ENCODE results near the gene MMP10.

Gene MMP10

GRCh38 chr11:102780491-102780918, at the start of gene MMP10:
MMP10 (minus strand) TSS chr11:102780628; CDS start chr11:102780591, 37 bp downstream.
- DNase-seq (no peak), ATAC-seq (no peak)
- H3K4me3 Mint-ChIP-seq, result no peak within 1 kb of the TSS

GRCh38 chr11:102829316-102830000, 49.0 kb upstream of the MMP10 start:
- H3K27me3 Mint-ChIP-seq, result peaks cover 47% of the 10 kb centered on the region
- DNase-seq (no peak), ATAC-seq (no peak)
- H3K27ac Mint-ChIP-seq, result no peak overlapping the region
- no peaks in the 10 kb centered on the region for H3K9me3 Mint-ChIP-seq
- no peak overlapping the region for H3K4me3 Mint-ChIP-seq
- H3K4me1 Mint-ChIP-seq, result no peaks in the 10 kb centered on the region

More at GRCh38 chr11:102780491-102780918, at the start of gene MMP10:
- no peaks in the 10 kb centered on the region for H3K4me1 Mint-ChIP-seq
- no peaks in the 10 kb centered on the region for H3K9me3 Mint-ChIP-seq
- H3K27me3 Mint-ChIP-seq, result peaks cover 15% of the 10 kb centered on the region
- no peak within 1 kb of the TSS for H3K27ac Mint-ChIP-seq

GRCh38 chr11:102824556-102824955, 44.1 kb upstream of the MMP10 start:
- Mint-ChIP-seq H3K27ac (no peak overlapping the region), H3K4me1 (no peaks in the 10 kb centered on the region), H3K9me3 (no peaks in the 10 kb centered on the region), H3K27me3 (peaks cover 12% of the 10 kb centered on the region), H3K4me3 (no peak overlapping the region)
- ATAC-seq (no peak), DNase-seq (no peak)

GRCh38 chr11:102819491-102819890, 39.1 kb upstream of the MMP10 start:
- Mint-ChIP-seq H3K4me1 (no peaks in the 10 kb centered on the region), H3K27me3 (no peaks in the 10 kb centered on the region), H3K9me3 (peaks cover 15 to 30% of the 10 kb centered on the region in 2 donors), H3K4me3 (no peak overlapping the region), H3K27ac (no peak overlapping the region)
- no peak for DNase-seq
- no peak for ATAC-seq

DNA sequence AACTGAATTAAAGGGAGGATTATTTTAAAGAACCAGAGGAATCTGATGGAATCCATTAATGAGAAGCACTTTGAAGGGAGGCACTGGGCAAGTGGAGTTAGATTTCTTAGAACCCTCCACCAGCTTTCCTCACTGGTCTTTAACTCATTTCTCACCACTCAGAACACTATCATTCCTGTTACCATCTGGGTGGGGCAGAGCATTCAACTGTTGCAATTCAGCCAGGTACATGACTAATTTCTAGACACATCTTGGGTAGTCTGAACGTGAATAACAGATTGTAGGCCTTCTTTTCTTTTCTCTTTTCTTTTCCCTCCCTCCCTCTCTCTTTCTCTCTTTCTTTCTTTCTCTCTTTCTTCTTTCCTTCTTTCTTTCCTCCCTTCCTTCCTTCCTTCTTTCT, 33.1 kb upstream of the MMP10 start:
- peaks cover 15 to 27% of the 10 kb centered on the region in 2 donors for H3K9me3 Mint-ChIP-seq
- H3K27ac Mint-ChIP-seq, result no peak overlapping the region
- no peak overlapping the region for H3K4me3 Mint-ChIP-seq
- DNase-seq, result no peak
- no peak for ATAC-seq
- no peaks in the 10 kb centered on the region for H3K4me1 Mint-ChIP-seq
- no peaks in the 10 kb centered on the region for H3K27me3 Mint-ChIP-seq

DNA sequence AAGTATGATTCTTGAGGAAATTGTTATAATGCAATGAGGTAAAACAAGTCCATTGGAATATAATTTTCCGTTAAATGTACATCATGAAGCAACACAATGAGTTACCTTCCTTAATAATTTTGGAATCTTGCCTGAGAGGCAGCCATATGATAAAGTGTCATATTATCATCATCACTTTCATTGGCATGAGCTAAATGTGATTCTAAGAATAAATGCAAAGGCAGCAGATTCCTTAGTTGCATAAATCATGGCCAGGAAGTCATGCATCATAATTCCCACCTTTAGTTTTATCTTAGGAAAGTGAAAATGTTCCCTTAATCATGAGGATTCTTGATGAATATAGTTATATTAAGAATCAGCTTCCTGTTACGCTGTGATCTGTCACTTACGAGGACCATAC, 31.8 kb upstream of the MMP10 start:
- no peak for ATAC-seq
- H3K4me1 Mint-ChIP-seq, result no peaks in the 10 kb centered on the region
- no peak overlapping the region for H3K27ac Mint-ChIP-seq
- H3K4me3 Mint-ChIP-seq, result no peak overlapping the region
- H3K9me3 Mint-ChIP-seq, result peaks cover 8 to 24% of the 10 kb centered on the region in 2 donors
- peaks cover 9% of the 10 kb centered on the region for H3K27me3 Mint-ChIP-seq
- no peak for DNase-seq

GRCh38 chr11:102810950-102811660, 30.7 kb upstream of the MMP10 start:
- no peaks in the 10 kb centered on the region for H3K4me1 Mint-ChIP-seq
- no peak overlapping the region for H3K4me3 Mint-ChIP-seq
- no peak for DNase-seq
- peaks cover 0 to 16% of the 10 kb centered on the region in 2 donors for H3K9me3 Mint-ChIP-seq
- H3K27ac Mint-ChIP-seq, result no peak overlapping the region
- peaks cover 11% of the 10 kb centered on the region for H3K27me3 Mint-ChIP-seq
- no peak for ATAC-seq

DNA sequence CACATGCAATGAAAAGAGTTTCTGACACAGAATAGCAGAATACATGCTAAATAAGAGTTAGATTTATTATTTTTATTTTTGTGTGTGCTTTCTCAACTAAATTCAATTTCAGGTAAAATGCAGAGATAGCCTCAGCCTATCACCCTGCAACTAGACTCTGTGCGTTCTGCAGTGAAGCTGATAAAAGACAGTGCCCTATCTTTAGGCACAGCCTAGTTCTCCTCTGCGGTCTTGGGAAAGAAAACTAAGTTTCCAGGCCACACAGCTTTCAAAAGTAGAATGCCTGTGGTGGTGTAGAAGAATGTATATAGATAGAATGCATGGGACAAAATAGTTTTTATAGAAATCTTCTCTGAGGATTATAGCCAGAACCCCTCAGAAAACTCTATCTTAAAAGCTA, 29.5 kb upstream of the MMP10 start:
- ATAC-seq, result no peak
- Mint-ChIP-seq H3K4me3 (no peak overlapping the region), H3K4me1 (no peaks in the 10 kb centered on the region)

GRCh38 chr11:102807921-102808320, 27.5 kb upstream of the MMP10 start:
- Mint-ChIP-seq H3K4me3 (no peak overlapping the region), H3K4me1 (no peaks in the 10 kb centered on the region), H3K9me3 (peaks cover 0 to 8% of the 10 kb centered on the region in 2 donors), H3K27me3 (peaks cover 20% of the 10 kb centered on the region), H3K27ac (no peak overlapping the region)
- peak in 1 of 2 donors; percentile 18 for DNase-seq
- peak; percentile 79 for ATAC-seq

More for the DNA sequence above, 29.5 kb upstream of the MMP10 start:
- Mint-ChIP-seq H3K27ac (no peak overlapping the region), H3K27me3 (peaks cover 11% of the 10 kb centered on the region), H3K9me3 (peaks cover 0 to 8% of the 10 kb centered on the region in 2 donors)
- no peak for DNase-seq

DNA sequence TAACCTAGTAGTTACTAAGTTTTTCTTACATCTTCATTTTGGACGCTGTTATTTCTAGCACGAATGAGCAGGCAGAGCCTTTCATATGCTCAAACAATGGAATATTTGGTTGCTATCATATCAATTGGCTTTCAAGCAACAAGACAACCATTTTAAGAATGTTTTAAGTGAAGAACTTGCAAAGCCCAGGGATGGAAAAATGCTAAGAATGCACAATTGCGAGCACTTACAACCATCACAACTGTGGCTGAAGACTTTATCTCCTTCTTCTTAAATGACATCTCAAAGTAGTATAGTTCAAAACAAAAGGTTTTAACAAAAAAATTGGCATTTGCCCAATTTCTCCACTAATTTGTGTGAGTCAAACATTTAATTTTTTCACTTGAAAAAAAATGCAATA, 25.9 kb upstream of the MMP10 start:
- DNase-seq (no peak), ATAC-seq (no peak)
- H3K4me1 Mint-ChIP-seq, result no peaks in the 10 kb centered on the region
- H3K4me3 Mint-ChIP-seq, result no peak overlapping the region
- H3K9me3 Mint-ChIP-seq, result peaks cover 0 to 8% of the 10 kb centered on the region in 2 donors
- H3K27ac Mint-ChIP-seq, result no peak overlapping the region
- peaks cover 20% of the 10 kb centered on the region for H3K27me3 Mint-ChIP-seq

GRCh38 chr11:102802341-102802740, 21.9 kb upstream of the MMP10 start:
- ATAC-seq, result no peak
- no peak overlapping the region for H3K4me3 Mint-ChIP-seq
- H3K27me3 Mint-ChIP-seq, result peaks cover 12% of the 10 kb centered on the region
- no peak overlapping the region for H3K27ac Mint-ChIP-seq
- DNase-seq, result no peak
- no peaks in the 10 kb centered on the region for H3K4me1 Mint-ChIP-seq
- H3K9me3 Mint-ChIP-seq, result peaks cover 0 to 3% of the 10 kb centered on the region in 2 donors

DNA sequence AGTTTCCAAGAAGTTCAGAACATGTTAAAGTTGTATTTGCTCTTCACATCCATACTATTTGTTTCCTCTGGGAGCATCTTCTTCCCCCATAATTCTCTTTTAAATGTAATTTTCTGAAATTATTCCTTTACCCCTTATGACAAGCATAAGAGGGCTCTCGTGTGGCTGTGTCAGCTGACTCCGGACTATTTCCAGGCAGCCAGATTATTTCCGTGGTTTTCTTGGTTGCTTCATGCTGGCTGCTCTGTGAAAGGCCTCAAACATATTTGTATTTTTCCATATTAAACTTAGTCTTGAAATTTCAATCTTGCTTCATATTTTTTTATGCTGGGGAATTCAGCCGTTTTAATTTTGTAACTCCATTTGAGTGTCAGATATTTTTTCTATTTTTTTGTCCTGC, 20.3 kb upstream of the MMP10 start:
- no peak for DNase-seq
- peaks cover 9% of the 10 kb centered on the region for H3K27me3 Mint-ChIP-seq
- H3K4me3 Mint-ChIP-seq, result no peak overlapping the region
- no peaks in the 10 kb centered on the region for H3K4me1 Mint-ChIP-seq
- no peak for ATAC-seq
- no peaks in the 10 kb centered on the region for H3K9me3 Mint-ChIP-seq
- H3K27ac Mint-ChIP-seq, result no peak overlapping the region

- Mint-ChIP-seq H3K27me3 (peaks cover 9% of the 10 kb centered on the region), H3K27ac (no peak overlapping the region), H3K4me1 (no peaks in the 10 kb centered on the region), H3K4me3 (no peak overlapping the region), H3K9me3 (no peaks in the 10 kb centered on the region)
- ATAC-seq, result no peak
- DNase-seq, result no peak
Measured at GRCh38 chr11:102799681-102800340, 19.4 kb upstream of the MMP10 start.

GRCh38 chr11:102798012-102798746, 17.8 kb upstream of the MMP10 start, which contains the start of gene MMP1:
MMP1 (minus strand) TSS chr11:102798160; CDS start chr11:102798092, 68 bp downstream.
- Mint-ChIP-seq H3K27me3 (no peaks in the 10 kb centered on the region), H3K9me3 (no peaks in the 10 kb centered on the region), H3K4me3 (no peak within 1 kb of the TSS), H3K4me1 (peaks cover 8% of the 10 kb centered on the region), H3K27ac (peak within 1 kb of the TSS in 1 of 2 donors; percentile 33)
- DNase-seq (no peak), ATAC-seq (no peak)

- Mint-ChIP-seq H3K27me3 (peaks cover 3% of the 10 kb centered on the region), H3K4me3 (no peak overlapping the region), H3K9me3 (no peaks in the 10 kb centered on the region), H3K27ac (peak overlapping the region; percentile 89 to 90), H3K4me1 (peaks cover 8% of the 10 kb centered on the region)
- ATAC-seq (peak; percentile 92), DNase-seq (peak; percentile 43 to 64)
Measured at GRCh38 chr11:102794382-102794781, 14.0 kb upstream of the MMP10 start.
